ENCODE data around the gene TCIRG1.

The TCIRG1 gene

GRCh38 chr11:68004551-68005335, 34.1 kb upstream of the TCIRG1 start:
- DNase-seq = no peak

- no peak for DNase-seq
These were observed 32.1 kb upstream of the TCIRG1 start for GRCh38 chr11:68006606-68007166.

GRCh38 chr11:68007498-68008380, 31.1 kb upstream of the TCIRG1 start:
- no peak for DNase-seq

- DNase-seq = no peak
These were observed 30.2 kb upstream of the TCIRG1 start for GRCh38 chr11:68008381-68009337.

GRCh38 chr11:68009391-68010089, 29.3 kb upstream of the TCIRG1 start:
- DNase-seq = no peak

GRCh38 chr11:68010090-68011041, 28.5 kb upstream of the TCIRG1 start, which contains the start of gene ALDH3B1:
TSS of gene ALDH3B1 (plus strand) at chr11:68010327. CDS start at chr11:68015298, 4,971 bp downstream.
- no peak for DNase-seq

- DNase-seq = no peak
These were observed 27.5 kb upstream of the TCIRG1 start for GRCh38 chr11:68011051-68011943.

GRCh38 chr11:68012044-68012842, 26.6 kb upstream of the TCIRG1 start:
- no peak for DNase-seq

- DNase-seq = no peak
These were observed 25.8 kb upstream of the TCIRG1 start for GRCh38 chr11:68012843-68013610.

- no peak for DNase-seq
These were observed 25.1 kb upstream of the TCIRG1 start for GRCh38 chr11:68013611-68014156.

GRCh38 chr11:68014157-68014946, 24.5 kb upstream of the TCIRG1 start:
- no peak for DNase-seq

GRCh38 chr11:68014947-68015447, 23.8 kb upstream of the TCIRG1 start:
- DNase-seq = no peak

- DNase-seq = no peak
These were observed 23.4 kb upstream of the TCIRG1 start for GRCh38 chr11:68015467-68015866.

GRCh38 chr11:68016161-68016903, 22.5 kb upstream of the TCIRG1 start:
- DNase-seq = no peak

Data from NCI-H187 treated with DMSO at 0.1 percent for 48 hours (cell line).